ENCODE measurements around the gene RYR2.
"Not testable (repeated sequence)": the region's sequence is repeated elsewhere in the genome, so short reads cannot be mapped to it uniquely, and the experiment has no call there.

Gene RYR2

DNA sequence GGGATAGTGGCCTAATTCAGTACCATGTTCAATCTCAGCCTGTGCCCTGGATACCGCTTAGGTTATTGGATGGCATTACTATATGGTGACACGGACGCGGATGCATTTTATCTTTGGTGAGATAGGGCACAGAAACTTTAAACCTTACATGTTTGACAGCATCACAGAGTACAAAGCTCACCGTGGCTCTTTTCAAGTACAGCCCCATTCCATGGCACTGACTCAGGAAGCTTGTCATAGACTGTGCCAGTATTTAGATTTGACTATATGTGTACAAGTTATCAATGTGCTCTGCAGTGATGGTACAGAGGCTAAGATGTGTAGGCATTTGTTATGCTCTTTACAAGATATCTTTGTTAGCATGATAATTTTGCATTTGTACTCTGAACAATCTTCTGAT is 169.0 kb downstream of the RYR2 start:
- DNase-seq, result no peak

- no peak for DNase-seq
Measured at GRCh38 chr1:237211540-237211939, 169.6 kb downstream of the RYR2 start.

DNA sequence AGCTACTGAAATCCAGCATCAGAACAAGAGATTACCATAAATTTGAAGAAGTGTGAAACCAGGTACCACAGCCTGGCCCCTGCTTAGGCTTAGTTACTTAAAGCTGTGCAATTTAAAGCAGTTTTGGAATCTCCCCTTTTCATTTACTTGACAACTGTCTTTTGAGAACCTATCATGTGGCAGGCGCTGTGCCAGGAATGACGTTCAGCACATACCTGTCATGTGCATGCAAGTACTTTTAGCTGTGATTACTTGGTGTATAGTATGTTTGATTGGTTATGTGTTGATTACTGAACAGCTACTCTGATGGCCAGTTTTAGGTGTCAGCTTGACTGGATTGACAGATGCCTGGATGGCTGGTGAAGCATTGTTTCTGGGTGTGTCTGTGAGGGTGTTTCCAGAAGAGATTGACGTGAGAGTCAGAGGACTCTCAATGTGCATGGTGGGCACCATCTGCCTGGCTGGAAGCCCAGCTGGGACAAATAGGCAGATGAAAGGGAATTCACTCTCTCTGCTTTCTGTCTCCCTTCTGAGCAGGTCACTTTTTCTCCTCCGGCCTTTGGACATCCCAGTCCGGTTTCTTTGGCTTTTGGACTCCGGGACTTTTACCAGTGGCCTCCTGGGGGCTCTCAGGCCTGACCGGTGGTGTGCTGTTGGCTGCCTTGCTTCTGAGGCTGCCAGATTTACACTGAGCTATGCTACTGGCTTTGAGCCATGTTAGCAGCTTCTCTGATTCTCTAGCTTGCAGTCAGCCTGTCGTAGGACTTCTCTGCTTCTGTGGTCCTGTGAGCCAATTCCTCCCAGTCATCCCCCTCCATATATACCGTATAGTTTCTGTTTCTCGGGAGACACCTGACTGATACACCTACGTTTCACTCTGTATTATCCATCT is 178.0 kb downstream of the RYR2 start:
- DNase-seq, result no peak

DNA sequence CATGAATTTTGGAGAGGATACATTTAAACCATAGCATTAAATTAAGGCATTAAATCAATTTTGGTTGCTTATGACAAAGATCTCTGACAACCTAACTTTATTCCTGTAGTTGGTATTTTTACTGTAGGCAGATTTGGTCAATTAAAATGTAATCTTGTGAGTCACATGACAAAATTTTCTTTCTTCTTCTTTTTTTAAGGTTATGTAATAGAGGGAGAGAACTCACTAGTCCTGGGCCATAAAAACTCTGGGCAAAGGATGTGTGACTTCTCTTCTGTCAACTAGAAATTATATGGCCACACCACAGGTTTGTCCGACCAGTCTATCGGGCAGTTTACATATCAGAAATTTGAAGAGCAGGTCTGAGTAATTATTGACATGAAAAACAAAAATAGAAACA is 181.4 kb downstream of the RYR2 start:
- DNase-seq, result no peak

GRCh38 chr1:237226177-237226944 is 184.4 kb downstream of the RYR2 start:
- no peak for DNase-seq

- no peak for DNase-seq
Measured at GRCh38 chr1:237227476-237227875, 185.5 kb downstream of the RYR2 start.

- no peak for DNase-seq
Measured at GRCh38 chr1:237228421-237228820, 186.4 kb downstream of the RYR2 start.

- DNase-seq, result no peak
Measured at GRCh38 chr1:237229333-237229732, 187.3 kb downstream of the RYR2 start.

- DNase-seq, result no peak
Measured at GRCh38 chr1:237232501-237232900, 190.5 kb downstream of the RYR2 start.

GRCh38 chr1:237235091-237235490 is 193.1 kb downstream of the RYR2 start:
- no peak for DNase-seq

DNA sequence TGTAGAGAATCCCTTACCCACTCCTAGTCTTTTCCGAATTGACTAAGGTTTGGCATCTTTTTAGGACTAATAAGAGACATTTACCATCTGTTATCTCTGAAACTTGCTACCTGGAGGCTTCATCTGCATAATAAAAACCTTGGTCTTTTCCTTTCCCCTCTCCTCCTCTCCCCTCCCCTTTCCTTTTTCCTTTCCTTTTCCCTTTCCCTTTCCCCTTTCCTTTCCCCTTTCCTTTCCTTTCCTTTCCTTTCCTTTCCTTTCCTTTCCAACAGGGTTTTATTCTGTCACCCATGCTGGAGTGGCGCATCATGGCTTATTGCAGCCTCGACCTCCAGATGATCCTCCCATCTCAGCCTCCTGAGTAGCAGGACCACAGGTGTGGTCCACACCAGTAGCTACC is 195.7 kb downstream of the RYR2 start:
- no peak for DNase-seq

- DNase-seq, result no peak
Measured at GRCh38 chr1:237239248-237239647, 197.3 kb downstream of the RYR2 start.

GRCh38 chr1:237241038-237241437 is 199.1 kb downstream of the RYR2 start:
- DNase-seq, result no peak

GRCh38 chr1:237244778-237245177 is 202.8 kb downstream of the RYR2 start:
- DNase-seq, result no peak

DNA sequence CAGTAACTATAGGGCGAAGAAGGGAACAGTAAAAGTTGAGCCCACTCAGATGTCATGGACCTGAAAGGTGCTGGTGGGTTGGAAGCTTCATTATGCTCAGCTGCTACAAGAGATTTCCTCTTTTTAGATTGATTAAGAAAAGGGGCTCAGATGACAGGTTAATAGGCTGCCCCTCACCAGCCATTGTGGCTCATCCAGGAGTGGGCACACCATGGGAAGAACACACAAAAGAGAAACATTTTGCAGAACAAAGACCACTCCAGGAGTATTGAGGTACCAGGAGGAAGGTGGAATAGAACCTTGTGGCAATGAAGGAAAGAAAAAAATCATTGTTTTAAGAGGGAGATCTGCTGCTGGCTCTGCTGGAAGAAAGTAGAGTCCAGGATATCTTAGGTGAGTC is 205.5 kb downstream of the RYR2 start:
- no peak for DNase-seq

GRCh38 chr1:237249120-237249519 is 207.1 kb downstream of the RYR2 start:
- no peak for DNase-seq

GRCh38 chr1:237250055-237250454 is 208.1 kb downstream of the RYR2 start:
- DNase-seq, result no peak

DNA sequence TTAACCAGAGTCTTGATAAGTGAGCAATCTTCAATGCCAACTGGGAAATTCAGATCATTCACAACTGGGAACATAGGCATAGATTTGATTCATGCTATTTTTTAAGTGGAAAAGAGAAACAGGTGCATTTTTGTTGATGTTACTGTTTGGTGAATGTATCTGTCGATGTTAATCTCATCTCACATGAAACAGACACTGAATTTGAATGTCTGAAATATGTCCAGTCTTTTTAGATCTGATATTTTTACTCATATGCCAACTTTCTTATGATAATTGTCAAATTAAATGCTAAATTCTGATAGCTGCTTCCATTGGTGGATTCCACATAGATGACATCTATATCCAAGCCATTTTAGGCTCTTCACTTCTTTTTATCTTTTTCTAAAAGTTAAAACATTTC is 213.1 kb downstream of the RYR2 start:
- no peak for DNase-seq

DNA sequence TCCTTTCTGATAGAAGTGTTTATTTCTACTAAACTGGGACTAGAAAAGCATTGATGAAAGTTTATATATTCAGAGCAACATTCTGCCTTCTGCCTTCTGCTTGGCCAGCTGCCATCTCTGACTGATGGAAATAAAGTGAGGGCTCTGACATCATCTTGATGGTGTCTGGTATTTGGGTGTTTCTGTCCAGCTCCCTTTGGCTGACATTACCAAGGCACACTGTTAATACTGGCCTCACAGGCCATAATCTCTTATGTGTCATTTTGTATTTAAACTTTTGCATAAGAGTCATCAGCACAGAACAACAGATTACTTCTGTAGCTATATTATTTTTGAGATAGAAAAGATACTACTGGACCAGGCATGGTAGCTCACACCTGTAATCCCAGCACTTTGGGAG is 216.9 kb downstream of the RYR2 start:
- no peak for DNase-seq

DNA sequence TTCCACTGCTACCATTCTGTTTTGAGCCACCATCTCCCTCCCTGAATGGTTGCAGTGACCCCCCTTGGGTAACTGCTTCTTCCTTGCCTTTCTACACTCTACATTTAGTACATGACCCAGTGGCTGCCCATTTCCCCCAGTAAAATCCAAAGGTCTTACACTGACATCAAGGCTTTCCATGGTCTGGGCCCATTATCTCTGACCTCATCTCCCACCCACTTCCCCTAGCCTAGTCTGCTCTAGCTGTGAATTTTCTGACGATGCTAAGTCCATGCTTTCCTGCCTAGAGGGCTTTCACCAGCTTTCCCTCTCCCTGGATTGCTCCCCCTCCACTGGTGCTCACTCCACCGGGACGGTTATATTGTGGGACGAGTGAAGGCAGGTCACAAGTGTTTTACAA is 219.2 kb downstream of the RYR2 start:
- DNase-seq, result no peak

- DNase-seq, result no peak
Measured at GRCh38 chr1:237267743-237268142, 225.8 kb downstream of the RYR2 start.

- no peak for DNase-seq
Measured at GRCh38 chr1:237269938-237270337, 228.0 kb downstream of the RYR2 start.

- DNase-seq, result no peak
Measured at GRCh38 chr1:237270353-237270752, 228.4 kb downstream of the RYR2 start.

DNA sequence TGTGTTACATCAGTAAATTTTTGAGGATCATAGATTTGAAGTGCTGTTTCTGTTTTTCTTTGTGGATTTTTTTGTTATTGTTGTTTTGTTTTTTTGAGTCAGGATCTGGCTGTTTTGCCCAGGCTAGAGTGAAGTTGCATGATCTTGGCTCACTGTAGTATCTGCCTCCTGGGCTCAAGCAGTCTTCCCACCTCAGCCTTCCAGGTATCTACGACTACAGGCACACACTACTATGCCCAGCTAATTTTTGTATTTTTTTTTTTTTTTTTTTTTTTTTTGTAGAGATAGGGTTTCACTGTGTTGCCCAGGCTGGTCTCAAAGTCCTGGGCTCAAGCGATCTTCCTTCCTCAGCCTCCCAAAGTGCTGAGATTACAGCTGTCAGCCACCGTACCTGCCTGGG is 236.0 kb downstream of the RYR2 start:
- DNase-seq, result not testable (repeated sequence)

All from NCI-H187 treated with DMSO at 0.1 percent for 48 hours (cell line).